Activated naive CD8-positive, alpha-beta T cell treated with anti-CD3 and anti-CD28 coated beads, Interleukin-2, amount 50 U/mL, for 24 hours (primary cell): ENCODE data around the gene SFXN1.
A peak's percentile ranks its signal among the peaks of the same experiment; 100 is the strongest.

ENCODE experiments used
- ATAC-seq: fragments of 150-1000 bp; cut with Tn5 transposase; one replicate; pipeline ENCODE4 v1.10.0; 2021
- DNase-seq: peaks from one replicate; pipeline ENCODE4 v3.0.0; 2021
- H3K27ac Mint-ChIP-seq: one replicate; pipeline ENCODE4 v1.8.0; 2021; ENCODE audit warnings: mild to moderate bottlenecking, mixed read lengths
- H3K27me3 Mint-ChIP-seq: one replicate; pipeline ENCODE4 v1.8.0; 2021; ENCODE audit warnings: mixed read lengths
- H3K36me3 Mint-ChIP-seq: one replicate; pipeline ENCODE4 v1.8.0; 2021; ENCODE audit warnings: low read depth, mixed read lengths
- H3K4me1 Mint-ChIP-seq: one replicate; pipeline ENCODE4 v1.8.0; 2021; ENCODE audit warnings: mixed read lengths
- H3K4me3 Mint-ChIP-seq: one replicate; pipeline ENCODE4 v1.8.0; 2021; ENCODE audit warnings: mild to moderate bottlenecking, moderate library complexity, mixed read lengths
- H3K9me3 Mint-ChIP-seq: one replicate; pipeline ENCODE4 v1.8.0; 2021; ENCODE audit warnings: mixed read lengths

SFXN1 gene

GRCh38 chr5:175457466-175457865 lies 20.9 kb upstream of the SFXN1 start:
- Mint-ChIP-seq H3K4me1 (peaks cover 9% of the 10 kb centered on the region), H3K9me3 (no peaks in the 10 kb centered on the region), H3K36me3 (no peaks in the 10 kb centered on the region), H3K27ac (peak overlapping the region; percentile 9), H3K27me3 (peaks cover 20% of the 10 kb centered on the region), H3K4me3 (no peak overlapping the region)
- peak; percentile 88 for ATAC-seq
- DNase-seq: no peak

GRCh38 chr5:175460126-175460525 lies 18.2 kb upstream of the SFXN1 start:
- DNase-seq: no peak
- H3K27me3 Mint-ChIP-seq: peaks cover 6% of the 10 kb centered on the region

GRCh38 chr5:175460552-175460951 lies 17.8 kb upstream of the SFXN1 start:
- no peak overlapping the region for H3K27ac Mint-ChIP-seq
- peaks cover 21% of the 10 kb centered on the region for H3K4me1 Mint-ChIP-seq
- H3K36me3 Mint-ChIP-seq: no peaks in the 10 kb centered on the region
- no peaks in the 10 kb centered on the region for H3K9me3 Mint-ChIP-seq
- no peak for ATAC-seq
- no peak for DNase-seq
- H3K4me3 Mint-ChIP-seq: no peak overlapping the region
- peaks cover 4% of the 10 kb centered on the region for H3K27me3 Mint-ChIP-seq

More at GRCh38 chr5:175460126-175460525, 18.2 kb upstream of the SFXN1 start:
- no peaks in the 10 kb centered on the region for H3K9me3 Mint-ChIP-seq
- peaks cover 17% of the 10 kb centered on the region for H3K4me1 Mint-ChIP-seq
- H3K27ac Mint-ChIP-seq: no peak overlapping the region
- H3K4me3 Mint-ChIP-seq: no peak overlapping the region
- ATAC-seq: no peak
- no peaks in the 10 kb centered on the region for H3K36me3 Mint-ChIP-seq

- H3K4me3 Mint-ChIP-seq: no peak overlapping the region
- DNase-seq (no peak), ATAC-seq (no peak)
- H3K36me3 Mint-ChIP-seq: no peaks in the 10 kb centered on the region
- H3K27ac Mint-ChIP-seq: no peak overlapping the region
- no peaks in the 10 kb centered on the region for H3K9me3 Mint-ChIP-seq
- no peaks in the 10 kb centered on the region for H3K27me3 Mint-ChIP-seq
- peaks cover 26% of the 10 kb centered on the region for H3K4me1 Mint-ChIP-seq
Measured at GRCh38 chr5:175461370-175461769, 17.0 kb upstream of the SFXN1 start.

DNA sequence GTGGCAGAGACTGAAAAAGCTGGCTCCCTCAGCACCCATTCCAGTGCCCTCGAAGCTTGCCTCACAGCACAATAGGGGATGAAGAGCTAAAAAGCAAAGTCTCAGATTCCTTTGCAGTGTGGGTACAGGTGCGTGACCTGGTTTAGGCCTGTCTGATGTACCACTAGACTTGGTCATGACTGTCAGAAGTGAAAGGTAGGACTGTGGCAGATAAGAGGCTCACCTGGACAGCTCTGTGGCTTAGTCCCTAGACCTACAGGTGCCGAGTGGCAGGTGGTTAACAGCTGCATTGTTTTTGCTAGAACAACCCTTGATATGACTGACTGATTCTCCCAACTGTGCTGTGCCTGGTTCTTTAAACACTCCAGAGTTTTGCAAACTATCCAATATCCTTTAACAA lies 14.7 kb upstream of the SFXN1 start:
- H3K4me3 Mint-ChIP-seq: no peak overlapping the region
- H3K27ac Mint-ChIP-seq: no peak overlapping the region
- H3K36me3 Mint-ChIP-seq: no peaks in the 10 kb centered on the region
- H3K9me3 Mint-ChIP-seq: no peaks in the 10 kb centered on the region
- ATAC-seq: no peak
- H3K4me1 Mint-ChIP-seq: peaks cover 17% of the 10 kb centered on the region
- DNase-seq: no peak
- H3K27me3 Mint-ChIP-seq: no peaks in the 10 kb centered on the region

GRCh38 chr5:175464074-175464941 lies 14.1 kb upstream of the SFXN1 start:
- Mint-ChIP-seq H3K27ac (no peak overlapping the region), H3K9me3 (no peaks in the 10 kb centered on the region), H3K4me3 (no peak overlapping the region), H3K27me3 (no peaks in the 10 kb centered on the region), H3K36me3 (no peaks in the 10 kb centered on the region), H3K4me1 (peaks cover 17% of the 10 kb centered on the region)
- ATAC-seq: peak; percentile 96
- DNase-seq: peak; percentile 76

DNA sequence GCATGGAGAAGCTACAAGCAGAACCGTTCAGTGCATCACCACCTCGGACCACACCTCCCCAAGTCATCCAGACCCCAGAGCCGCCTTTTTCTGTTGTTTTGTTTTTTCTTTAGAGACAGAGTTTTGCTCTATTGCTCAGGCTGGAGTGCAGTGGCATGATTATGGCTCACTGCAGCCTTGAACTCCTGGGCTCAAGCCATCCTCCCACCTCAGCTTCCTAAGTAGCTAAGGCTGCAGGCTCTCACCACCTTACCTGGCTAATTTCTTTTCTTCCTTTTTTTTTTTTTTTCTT lies 13.5 kb upstream of the SFXN1 start:
- Mint-ChIP-seq H3K4me3 (no peak overlapping the region), H3K27ac (no peak overlapping the region), H3K9me3 (no peaks in the 10 kb centered on the region), H3K36me3 (no peaks in the 10 kb centered on the region), H3K27me3 (no peaks in the 10 kb centered on the region), H3K4me1 (peaks cover 17% of the 10 kb centered on the region)
- DNase-seq (no peak), ATAC-seq (no peak)

DNA sequence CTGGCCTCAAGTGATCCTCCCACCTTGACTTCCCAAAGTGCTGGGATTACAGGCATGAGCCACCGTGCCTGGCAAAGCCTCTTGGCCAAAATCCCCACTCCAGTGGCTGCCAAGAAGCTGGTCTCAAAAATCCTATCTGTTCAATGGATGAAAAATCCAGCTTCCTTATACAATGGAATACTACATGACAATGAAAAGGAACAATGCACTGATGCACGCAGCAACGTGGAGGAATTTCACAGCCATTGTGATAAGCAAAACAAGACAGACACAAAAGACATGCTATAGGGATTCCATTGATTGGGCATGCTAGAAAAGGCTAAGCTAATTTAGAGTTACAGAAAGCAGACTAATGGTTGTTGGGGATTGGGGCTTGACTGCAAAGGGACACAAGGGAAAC lies 13.1 kb upstream of the SFXN1 start:
- H3K27me3 Mint-ChIP-seq: no peaks in the 10 kb centered on the region
- no peaks in the 10 kb centered on the region for H3K36me3 Mint-ChIP-seq
- H3K27ac Mint-ChIP-seq: no peak overlapping the region
- no peak overlapping the region for H3K4me3 Mint-ChIP-seq
- DNase-seq (no peak), ATAC-seq (no peak)
- H3K4me1 Mint-ChIP-seq: peaks cover 17% of the 10 kb centered on the region
- no peaks in the 10 kb centered on the region for H3K9me3 Mint-ChIP-seq

DNA sequence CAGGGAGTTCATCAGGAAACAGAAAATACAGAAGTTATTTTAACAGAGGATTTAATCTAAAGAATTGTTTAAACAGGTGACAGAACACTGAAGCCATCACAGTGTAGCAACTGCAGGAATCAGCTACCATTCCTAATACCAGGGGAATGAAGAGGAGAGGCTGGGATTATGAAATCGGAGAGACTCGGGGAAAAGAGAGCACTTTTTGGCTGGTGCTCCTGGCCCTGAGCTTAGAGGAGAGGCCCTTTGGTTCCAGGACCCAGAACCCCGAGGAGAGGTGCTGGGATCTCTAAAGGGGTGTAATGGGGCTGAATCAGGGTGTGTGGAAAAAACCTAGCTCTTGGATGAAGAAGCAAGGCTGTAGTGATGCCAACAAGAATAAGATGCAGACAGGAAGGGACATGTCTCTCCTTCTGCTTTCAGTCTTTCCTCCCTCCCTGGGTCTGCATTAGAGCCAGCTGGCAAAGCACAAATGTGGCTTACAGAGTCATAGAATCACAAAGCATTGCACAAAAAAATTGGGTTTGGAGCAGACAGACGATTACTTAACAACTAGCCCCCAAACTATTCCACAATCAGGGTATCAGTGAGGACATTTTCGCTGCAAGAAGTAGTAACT lies 11.6 kb upstream of the SFXN1 start:
- no peaks in the 10 kb centered on the region for H3K9me3 Mint-ChIP-seq
- H3K36me3 Mint-ChIP-seq: no peaks in the 10 kb centered on the region
- H3K4me1 Mint-ChIP-seq: peaks cover 24% of the 10 kb centered on the region
- ATAC-seq: no peak
- no peaks in the 10 kb centered on the region for H3K27me3 Mint-ChIP-seq
- DNase-seq: no peak
- no peak overlapping the region for H3K4me3 Mint-ChIP-seq
- no peak overlapping the region for H3K27ac Mint-ChIP-seq

DNA sequence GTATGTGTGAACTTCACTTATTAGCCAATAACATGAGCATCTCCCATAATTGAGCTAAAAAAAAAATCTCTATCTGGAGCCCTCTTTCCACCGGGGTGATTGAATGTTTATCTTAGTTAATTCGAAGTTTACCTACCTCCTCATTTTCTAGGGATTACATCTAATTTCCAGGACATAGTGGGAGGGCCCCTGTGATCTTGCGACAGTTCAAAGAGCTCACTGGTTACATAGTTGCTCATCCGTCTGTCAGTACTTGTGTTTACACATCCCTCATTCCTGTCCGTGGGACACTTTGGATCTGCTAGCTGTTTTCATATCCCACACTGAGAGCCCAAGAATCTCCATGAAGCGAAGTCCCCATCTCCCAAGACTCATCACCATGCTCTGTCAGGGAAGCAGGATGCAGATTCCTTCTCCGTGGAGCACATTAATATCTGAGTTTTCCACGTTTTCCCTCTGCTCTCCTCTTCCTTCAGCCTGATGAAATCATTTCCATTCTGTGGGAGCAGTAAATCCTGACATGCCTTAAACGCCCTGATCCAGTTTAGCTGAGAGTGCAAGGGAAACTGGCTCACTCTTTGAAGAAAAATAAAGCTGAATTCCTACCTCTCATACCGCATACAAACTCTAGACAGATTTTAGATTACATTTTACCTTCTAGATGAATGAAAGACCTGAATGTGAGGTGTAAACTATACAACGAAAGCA lies 10.2 kb upstream of the SFXN1 start:
- no peak overlapping the region for H3K27ac Mint-ChIP-seq
- peaks cover 35% of the 10 kb centered on the region for H3K4me1 Mint-ChIP-seq
- H3K9me3 Mint-ChIP-seq: no peaks in the 10 kb centered on the region
- no peak overlapping the region for H3K4me3 Mint-ChIP-seq
- ATAC-seq: no peak
- H3K27me3 Mint-ChIP-seq: no peaks in the 10 kb centered on the region
- DNase-seq: no peak
- no peaks in the 10 kb centered on the region for H3K36me3 Mint-ChIP-seq

DNA sequence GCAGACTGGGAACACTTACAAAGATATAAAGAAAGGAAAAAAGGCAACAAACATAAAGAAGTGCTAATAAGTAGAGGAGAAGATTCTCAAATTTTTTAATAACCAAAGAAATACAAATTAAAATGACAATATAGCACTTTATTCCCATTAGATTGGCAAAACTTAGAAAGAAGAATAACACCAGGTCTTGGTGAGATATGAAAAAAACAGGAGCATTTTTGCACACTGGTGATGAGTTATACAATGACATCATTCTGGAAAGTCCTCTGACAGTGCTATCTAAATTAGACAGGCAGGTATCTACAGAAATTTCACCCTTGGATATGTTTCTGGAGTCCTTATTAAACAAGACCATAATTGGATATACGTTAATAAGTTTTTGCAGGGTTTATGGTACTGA lies 9.5 kb upstream of the SFXN1 start:
- Mint-ChIP-seq H3K4me3 (no peak overlapping the region), H3K27ac (no peak overlapping the region), H3K36me3 (no peaks in the 10 kb centered on the region), H3K9me3 (no peaks in the 10 kb centered on the region), H3K27me3 (no peaks in the 10 kb centered on the region), H3K4me1 (peaks cover 35% of the 10 kb centered on the region)
- ATAC-seq: no peak
- no peak for DNase-seq

- Mint-ChIP-seq H3K9me3 (no peaks in the 10 kb centered on the region), H3K4me1 (peaks cover 29% of the 10 kb centered on the region), H3K36me3 (no peaks in the 10 kb centered on the region), H3K27me3 (peaks cover 1% of the 10 kb centered on the region), H3K4me3 (no peak overlapping the region), H3K27ac (no peak overlapping the region)
- DNase-seq: no peak
- ATAC-seq: no peak
Measured at GRCh38 chr5:175469916-175470315, 8.4 kb upstream of the SFXN1 start.

DNA sequence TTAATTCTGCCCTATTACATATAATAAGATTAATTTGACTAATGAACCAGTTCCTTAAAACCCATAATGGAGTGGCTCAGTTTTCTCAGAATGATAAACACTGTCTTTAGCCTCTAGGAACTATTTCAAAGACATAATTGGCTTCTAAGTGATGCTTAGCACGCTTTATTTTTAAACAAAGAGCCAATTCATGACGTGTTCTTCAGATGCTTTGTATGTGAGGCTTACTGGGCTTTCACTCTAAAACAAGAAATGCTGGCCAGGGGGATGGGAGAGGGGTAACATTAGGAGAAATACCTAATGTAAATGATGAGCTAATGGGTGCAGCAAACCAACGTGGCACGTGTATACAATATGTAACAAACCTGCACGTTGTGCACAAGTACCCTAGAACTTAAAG lies 7.6 kb upstream of the SFXN1 start:
- Mint-ChIP-seq H3K36me3 (no peaks in the 10 kb centered on the region), H3K4me3 (no peak overlapping the region), H3K27me3 (peaks cover 1% of the 10 kb centered on the region), H3K4me1 (peaks cover 21% of the 10 kb centered on the region), H3K9me3 (no peaks in the 10 kb centered on the region), H3K27ac (no peak overlapping the region)
- ATAC-seq (no peak), DNase-seq (no peak)

- no peak for DNase-seq
- peak; percentile 1 for ATAC-seq
- Mint-ChIP-seq H3K27ac (peak overlapping the region; percentile 66), H3K4me3 (no peak overlapping the region), H3K9me3 (no peaks in the 10 kb centered on the region), H3K4me1 (peaks cover 23% of the 10 kb centered on the region), H3K27me3 (peaks cover 1% of the 10 kb centered on the region), H3K36me3 (no peaks in the 10 kb centered on the region)
Measured at GRCh38 chr5:175471196-175471595, 7.2 kb upstream of the SFXN1 start.

DNA sequence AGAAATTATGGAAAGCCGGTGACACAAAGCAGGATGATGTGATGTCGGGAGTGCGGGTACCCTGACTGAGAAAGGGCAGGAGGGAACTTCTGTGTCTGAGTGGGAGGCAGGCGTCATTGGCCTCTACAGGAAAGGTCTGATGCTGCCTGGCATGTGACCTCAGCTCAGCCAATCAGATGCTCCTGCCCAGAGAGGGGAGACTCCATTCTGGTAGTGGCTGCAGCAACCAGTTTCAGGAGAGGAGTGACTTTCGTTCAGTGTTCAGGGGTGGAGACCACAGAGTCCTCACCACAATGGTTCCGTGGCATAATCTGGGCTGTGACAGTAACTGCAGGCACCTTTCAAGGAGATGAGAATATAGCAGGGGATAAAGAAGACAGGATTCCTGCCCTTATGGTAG lies 6.7 kb upstream of the SFXN1 start:
- ATAC-seq: peak; percentile 97
- peaks cover 1% of the 10 kb centered on the region for H3K27me3 Mint-ChIP-seq

More for the DNA sequence above, 6.7 kb upstream of the SFXN1 start:
- Mint-ChIP-seq H3K9me3 (no peaks in the 10 kb centered on the region), H3K4me3 (no peak overlapping the region), H3K36me3 (no peaks in the 10 kb centered on the region), H3K27ac (peak overlapping the region; percentile 66), H3K4me1 (peaks cover 27% of the 10 kb centered on the region)
- peak; percentile 64 for DNase-seq
